ENCODE measurements around the gene SFSWAP.
"Not testable (repeated sequence)": the region's sequence is repeated elsewhere in the genome, so short reads cannot be mapped to it uniquely, and the experiment has no call there.

Gene SFSWAP

DNA sequence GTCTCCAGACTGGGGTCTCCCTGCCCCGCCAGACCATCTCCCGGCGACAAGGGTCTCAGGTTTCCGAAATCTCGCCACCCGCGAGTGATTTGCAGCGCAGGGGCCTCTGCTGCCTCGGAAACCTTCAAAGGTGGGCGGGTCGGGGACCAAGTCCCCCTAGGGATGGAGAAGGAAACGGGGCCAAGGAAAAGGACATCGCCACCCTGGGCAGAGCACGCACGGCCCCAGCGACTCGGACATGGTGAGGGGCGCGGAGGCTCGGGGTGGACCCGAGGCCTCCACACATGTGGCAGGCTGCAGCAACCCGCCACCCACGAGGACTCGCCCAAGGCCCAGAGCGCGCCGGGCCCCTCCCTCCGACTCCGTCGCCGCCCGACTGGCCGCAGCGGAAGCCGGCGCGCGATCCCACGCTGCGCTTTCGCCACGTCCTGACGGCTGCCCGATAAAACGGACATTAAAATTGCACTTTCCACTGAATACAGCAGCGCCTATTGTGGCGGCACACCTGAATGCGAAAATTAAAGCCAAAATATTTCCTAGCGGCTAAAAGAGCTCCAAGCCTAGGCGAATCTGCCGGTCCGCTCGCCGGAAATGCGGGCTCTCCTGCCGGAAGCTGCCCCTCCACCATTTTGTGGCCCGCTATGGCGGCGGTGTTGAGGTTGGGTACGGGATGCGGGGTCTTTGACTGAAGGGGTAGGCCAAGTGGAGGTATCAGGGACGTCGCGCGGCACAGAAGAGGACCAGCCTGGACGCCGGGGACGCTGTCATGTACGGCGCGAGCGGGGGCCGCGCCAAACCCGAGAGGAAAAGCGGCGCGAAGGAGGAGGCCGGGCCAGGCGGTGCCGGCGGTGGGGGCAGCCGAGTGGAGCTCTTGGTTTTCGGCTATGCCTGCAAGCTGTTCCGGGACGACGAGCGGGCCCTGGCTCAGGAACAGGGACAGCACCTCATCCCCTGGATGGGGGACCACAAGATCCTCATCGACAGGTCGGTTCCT lies at the start of gene SFSWAP:
Gene SFSWAP (plus strand): TSS at position 627 of the 994 bp plus-strand sequence. CDS start 140 bp downstream, at position 767.
- H3K27ac ChIP-seq (ENCODE audit: low read depth, low read length) = peak within 1 kb of the TSS; percentile 73
- H3F3A ChIP-seq (ENCODE audit: control insufficient read depth, insufficient read depth) = no peaks in the 10 kb centered on the region
- peaks cover 6% of the 10 kb centered on the region; the same call in 1 of the 2 replicates for H4K20me1 ChIP-seq (ENCODE audit: control insufficient read depth, insufficient read depth, low read depth, low read length)
- peaks cover 21% of the 10 kb centered on the region for H3K4me1 ChIP-seq (ENCODE audit: control insufficient read depth, low read length)
- H3K79me2 ChIP-seq (ENCODE audit: control insufficient read depth, low read length) = peaks cover 51% of the 10 kb centered on the region
- TF ChIP-seq EZH2phosphoT487 (IDR thresholded peaks at IDR 0.05; ENCODE audit: borderline replicate concordance, low read length) = no peak
- no peak for TF ChIP-seq CTCF (IDR thresholded peaks at IDR 0.05; ENCODE audit: low read depth, low read length, poor library complexity, severe bottlenecking)
- peak within 1 kb of the TSS; percentile 97 for H3K4me3 ChIP-seq (ENCODE audit: low read length)
- H3K9me3 ChIP-seq (ENCODE audit: control insufficient read depth, insufficient read depth, low read length) = no peaks in the 10 kb centered on the region
- H3K36me3 ChIP-seq (ENCODE audit: control insufficient read depth, low read length) = peaks cover 36% of the 10 kb centered on the region
- H3K4me2 ChIP-seq (ENCODE audit: low read length) = peak within 1 kb of the TSS; percentile 92
- no peaks in the 10 kb centered on the region for H3K27me3 ChIP-seq (ENCODE audit: control insufficient read depth, low read length)
- H3K9me2 ChIP-seq (replicated peaks; ENCODE audit: control insufficient read depth, low read length) = no peaks in the 10 kb centered on the region

- not testable (repeated sequence) for H3K36me3 ChIP-seq (ENCODE audit: control insufficient read depth, low read length); H3K9me2 ChIP-seq (replicated peaks; ENCODE audit: control insufficient read depth, low read length); H3K4me2 ChIP-seq (ENCODE audit: low read length); H3F3A ChIP-seq (ENCODE audit: control insufficient read depth, insufficient read depth); H3K27ac ChIP-seq (ENCODE audit: low read depth, low read length); H3K79me2 ChIP-seq (ENCODE audit: control insufficient read depth, low read length); H3K4me3 ChIP-seq (ENCODE audit: low read length); H3K9me3 ChIP-seq (ENCODE audit: control insufficient read depth, insufficient read depth, low read length); H4K20me1 ChIP-seq (ENCODE audit: control insufficient read depth, insufficient read depth, low read depth, low read length); H3K4me1 ChIP-seq (ENCODE audit: control insufficient read depth, low read length); H3K27me3 ChIP-seq (ENCODE audit: control insufficient read depth, low read length)
Observed at GRCh38 chr12:131661170-131661985, 49.5 kb upstream of the SFSWAP start.

- H3K4me1 ChIP-seq (ENCODE audit: control insufficient read depth, low read length); H3K79me2 ChIP-seq (ENCODE audit: control insufficient read depth, low read length); H3K9me3 ChIP-seq (ENCODE audit: control insufficient read depth, insufficient read depth, low read length); H3F3A ChIP-seq (ENCODE audit: control insufficient read depth, insufficient read depth); H3K27me3 ChIP-seq (ENCODE audit: control insufficient read depth, low read length); H3K27ac ChIP-seq (ENCODE audit: low read depth, low read length); H3K36me3 ChIP-seq (ENCODE audit: control insufficient read depth, low read length); H3K4me3 ChIP-seq (ENCODE audit: low read length); H3K9me2 ChIP-seq (replicated peaks; ENCODE audit: control insufficient read depth, low read length); H3K4me2 ChIP-seq (ENCODE audit: low read length); H4K20me1 ChIP-seq (ENCODE audit: control insufficient read depth, insufficient read depth, low read depth, low read length): not testable (repeated sequence)
Observed at GRCh38 chr12:131661986-131662288, 49.0 kb upstream of the SFSWAP start.

GRCh38 chr12:131662346-131662745 lies 48.5 kb upstream of the SFSWAP start:
- H4K20me1 ChIP-seq (ENCODE audit: control insufficient read depth, insufficient read depth, low read depth, low read length); H3K9me2 ChIP-seq (replicated peaks; ENCODE audit: control insufficient read depth, low read length); H3K27me3 ChIP-seq (ENCODE audit: control insufficient read depth, low read length); H3K27ac ChIP-seq (ENCODE audit: low read depth, low read length); H3K36me3 ChIP-seq (ENCODE audit: control insufficient read depth, low read length); H3K9me3 ChIP-seq (ENCODE audit: control insufficient read depth, insufficient read depth, low read length); H3K4me1 ChIP-seq (ENCODE audit: control insufficient read depth, low read length); H3K4me3 ChIP-seq (ENCODE audit: low read length); H3K4me2 ChIP-seq (ENCODE audit: low read length); H3K79me2 ChIP-seq (ENCODE audit: control insufficient read depth, low read length); H3F3A ChIP-seq (ENCODE audit: control insufficient read depth, insufficient read depth): not testable (repeated sequence)

- H3K4me1 ChIP-seq (ENCODE audit: control insufficient read depth, low read length); H3K27me3 ChIP-seq (ENCODE audit: control insufficient read depth, low read length); H3K4me3 ChIP-seq (ENCODE audit: low read length); H4K20me1 ChIP-seq (ENCODE audit: control insufficient read depth, insufficient read depth, low read depth, low read length); H3F3A ChIP-seq (ENCODE audit: control insufficient read depth, insufficient read depth); H3K9me2 ChIP-seq (replicated peaks; ENCODE audit: control insufficient read depth, low read length); H3K27ac ChIP-seq (ENCODE audit: low read depth, low read length); H3K9me3 ChIP-seq (ENCODE audit: control insufficient read depth, insufficient read depth, low read length); H3K36me3 ChIP-seq (ENCODE audit: control insufficient read depth, low read length); H3K4me2 ChIP-seq (ENCODE audit: low read length); H3K79me2 ChIP-seq (ENCODE audit: control insufficient read depth, low read length): not testable (repeated sequence)
Observed at GRCh38 chr12:131665666-131666065, 45.2 kb upstream of the SFSWAP start.

GRCh38 chr12:131666486-131666885 lies 44.4 kb upstream of the SFSWAP start:
- not testable (repeated sequence) for H3K4me1 ChIP-seq (ENCODE audit: control insufficient read depth, low read length); H3K9me3 ChIP-seq (ENCODE audit: control insufficient read depth, insufficient read depth, low read length); H3K79me2 ChIP-seq (ENCODE audit: control insufficient read depth, low read length); H3K4me2 ChIP-seq (ENCODE audit: low read length); H3F3A ChIP-seq (ENCODE audit: control insufficient read depth, insufficient read depth); H3K27ac ChIP-seq (ENCODE audit: low read depth, low read length); H3K9me2 ChIP-seq (replicated peaks; ENCODE audit: control insufficient read depth, low read length); H3K36me3 ChIP-seq (ENCODE audit: control insufficient read depth, low read length); H3K4me3 ChIP-seq (ENCODE audit: low read length); H4K20me1 ChIP-seq (ENCODE audit: control insufficient read depth, insufficient read depth, low read depth, low read length)
- H3K27me3 ChIP-seq (ENCODE audit: control insufficient read depth, low read length) = peaks cover 16% of the 10 kb centered on the region
